IPS DF 6.9 (cell line): ENCODE results near the gene NKAIN2.
"Not testable (repeated sequence)": the region's sequence is repeated elsewhere in the genome, so short reads cannot be mapped to it uniquely, and the experiment has no call there.

Source experiments
- DNase-seq: peaks from one replicate; pipeline ENCODE4 v3.0.0-alpha.2; 2013; ENCODE audit warnings: low read depth, low spot score
- H3K27ac ChIP-seq: one replicate; pipeline ENCODE4 v1.5.1; 2013; ENCODE audit warnings: low read length, control low read depth
- H3K27me3 ChIP-seq: 2 replicates; pipeline ENCODE4 v1.6.1; 2013; ENCODE audit warnings: mild to moderate bottlenecking, low read length; ENCODE audit not compliant: control insufficient read depth, insufficient read depth
- H3K36me3 ChIP-seq: 2 replicates; pipeline ENCODE4 v1.6.1; 2013; ENCODE audit warnings: low read length; ENCODE audit not compliant: control insufficient read depth, insufficient read depth
- H3K4me1 ChIP-seq: 2 replicates; pipeline ENCODE4 v1.6.1; 2013; ENCODE audit warnings: low read length; ENCODE audit not compliant: control insufficient read depth, insufficient read depth
- H3K4me3 ChIP-seq: 2 replicates; pipeline ENCODE4 v1.5.1; 2013; ENCODE audit warnings: mild to moderate bottlenecking, low read length
- H3K9me3 ChIP-seq: 2 replicates; pipeline ENCODE4 v1.6.1; 2013; ENCODE audit warnings: low read length, inconsistent platforms; ENCODE audit not compliant: control insufficient read depth, insufficient read depth
- WGBS: extraction: QIAGEN DNeasy Blood & Tissue Kit; methylation state at CpG from one replicate; pipeline ENCODE4 v1.1.7; 2013; ENCODE audit warnings: mixed read lengths, missing lambda C conversion rate; ENCODE audit not compliant: insufficient read length, insufficient coverage; 5-methylcytosine and 5-hydroxymethylcytosine counted together

NKAIN2 gene

GRCh38 chr6:124294574-124295200, 491.0 kb downstream of the NKAIN2 start:
- Histone ChIP-seq H3K9me3 (no peaks in the 10 kb centered on the region), H3K36me3 (no peaks in the 10 kb centered on the region), H3K27ac (no peak overlapping the region), H3K27me3 (no peaks in the 10 kb centered on the region), H3K4me3 (no peak overlapping the region), H3K4me1 (no peaks in the 10 kb centered on the region)
- DNase-seq, result no peak
- whole genome bisulfite sequencing, result no CpG with 5 or more reads among the region's 2 CpGs

- no peak for DNase-seq
- Histone ChIP-seq H3K27ac (no peak overlapping the region), H3K27me3 (no peaks in the 10 kb centered on the region), H3K9me3 (no peaks in the 10 kb centered on the region), H3K36me3 (no peaks in the 10 kb centered on the region), H3K4me1 (no peaks in the 10 kb centered on the region), H3K4me3 (no peak overlapping the region)
- no CpG with 5 or more reads among the region's 6 CpGs for WGBS
Measured at GRCh38 chr6:124297507-124297906, 493.8 kb downstream of the NKAIN2 start.

DNA sequence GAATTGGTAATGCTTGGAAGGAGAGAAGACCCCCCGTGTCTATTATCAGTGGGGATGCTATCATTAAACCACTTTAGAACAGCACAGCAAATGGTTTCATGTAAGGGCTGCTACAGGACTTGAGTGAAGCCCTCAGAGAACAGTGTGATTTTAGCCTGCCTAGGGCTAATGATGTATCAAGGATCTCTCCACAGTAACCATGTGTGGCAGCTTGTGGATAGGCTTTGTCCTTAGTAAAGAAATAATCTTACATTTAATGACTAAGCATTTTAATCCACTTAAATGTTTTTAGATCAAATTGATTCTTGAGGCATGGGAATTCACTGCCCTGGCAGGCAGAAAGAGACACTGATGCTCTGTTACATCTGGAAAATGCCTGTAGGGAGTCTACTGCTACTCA, 495.1 kb downstream of the NKAIN2 start:
- Histone ChIP-seq H3K27me3 (no peaks in the 10 kb centered on the region), H3K27ac (no peak overlapping the region), H3K36me3 (no peaks in the 10 kb centered on the region), H3K4me1 (no peaks in the 10 kb centered on the region), H3K9me3 (no peaks in the 10 kb centered on the region), H3K4me3 (no peak overlapping the region)
- DNase-seq, result no peak
- WGBS, result no CpG with 5 or more reads among the region's 1 CpG

GRCh38 chr6:124300907-124301306, 497.2 kb downstream of the NKAIN2 start:
- not testable (repeated sequence) for DNase-seq, H3K36me3 ChIP-seq, H3K4me1 ChIP-seq, H3K27me3 ChIP-seq, H3K27ac ChIP-seq, H3K4me3 ChIP-seq, H3K9me3 ChIP-seq
- no CpG with 5 or more reads among the region's 2 CpGs for WGBS

GRCh38 chr6:124303971-124304370, 500.3 kb downstream of the NKAIN2 start:
- WGBS, result no CpG with 5 or more reads among the region's 2 CpGs
- Histone ChIP-seq H3K9me3 (no peaks in the 10 kb centered on the region), H3K27me3 (no peaks in the 10 kb centered on the region), H3K4me1 (no peaks in the 10 kb centered on the region), H3K27ac (no peak overlapping the region), H3K4me3 (no peak overlapping the region), H3K36me3 (no peaks in the 10 kb centered on the region)
- DNase-seq, result no peak

GRCh38 chr6:124310139-124310538, 506.5 kb downstream of the NKAIN2 start:
- Histone ChIP-seq H3K36me3 (no peaks in the 10 kb centered on the region), H3K27me3 (no peaks in the 10 kb centered on the region), H3K4me1 (no peaks in the 10 kb centered on the region), H3K9me3 (no peaks in the 10 kb centered on the region), H3K4me3 (no peak overlapping the region), H3K27ac (no peak overlapping the region)
- no CpG with 5 or more reads among the region's 1 CpG for WGBS
- DNase-seq, result no peak

DNA sequence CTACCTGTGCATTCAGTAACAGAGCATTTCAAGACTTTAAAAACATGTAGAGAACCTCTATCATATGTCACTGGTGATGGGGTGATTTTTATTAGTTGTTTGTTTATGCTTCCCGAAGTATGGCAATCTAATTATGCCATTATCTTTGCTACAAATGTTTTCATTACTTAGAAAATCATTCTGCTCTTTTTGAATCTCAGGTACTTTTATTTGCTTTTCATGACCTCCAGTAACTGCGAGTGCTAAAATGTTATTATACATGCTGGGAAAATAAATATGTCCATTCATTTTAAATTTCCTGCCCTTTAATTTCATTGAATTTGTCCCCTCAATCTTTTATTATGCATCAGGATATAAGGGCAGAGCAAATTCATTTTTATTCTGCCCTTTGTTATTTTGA, 515.7 kb downstream of the NKAIN2 start:
- Histone ChIP-seq H3K4me3 (no peak overlapping the region), H3K4me1 (no peaks in the 10 kb centered on the region)
- WGBS, result no CpG with 5 or more reads among the region's 2 CpGs

GRCh38 chr6:124324237-124324636, 520.6 kb downstream of the NKAIN2 start:
- Histone ChIP-seq H3K4me1 (no peaks in the 10 kb centered on the region), H3K9me3 (no peaks in the 10 kb centered on the region), H3K27me3 (no peaks in the 10 kb centered on the region), H3K36me3 (no peaks in the 10 kb centered on the region), H3K4me3 (no peak overlapping the region), H3K27ac (no peak overlapping the region)
- DNase-seq, result no peak

More for the DNA sequence above, 515.7 kb downstream of the NKAIN2 start:
- no peaks in the 10 kb centered on the region for H3K27me3 ChIP-seq
- no peak for DNase-seq
- no peak overlapping the region for H3K27ac ChIP-seq
- H3K9me3 ChIP-seq, result no peaks in the 10 kb centered on the region
- H3K36me3 ChIP-seq, result no peaks in the 10 kb centered on the region

- Histone ChIP-seq H3K36me3 (no peaks in the 10 kb centered on the region), H3K4me3 (no peak overlapping the region), H3K27ac (no peak overlapping the region), H3K9me3 (no peaks in the 10 kb centered on the region), H3K27me3 (no peaks in the 10 kb centered on the region), H3K4me1 (no peaks in the 10 kb centered on the region)
- no CpG with 5 or more reads among the region's 1 CpG for WGBS
- no peak for DNase-seq
Measured at GRCh38 chr6:124330197-124330596, 526.5 kb downstream of the NKAIN2 start.

- no peak for DNase-seq
- Histone ChIP-seq H3K4me1 (no peaks in the 10 kb centered on the region), H3K27me3 (no peaks in the 10 kb centered on the region), H3K4me3 (no peak overlapping the region), H3K36me3 (no peaks in the 10 kb centered on the region), H3K27ac (no peak overlapping the region), H3K9me3 (no peaks in the 10 kb centered on the region)
- no CpG with 5 or more reads among the region's 4 CpGs for WGBS
Measured at GRCh38 chr6:124334359-124334758, 530.7 kb downstream of the NKAIN2 start.

- Histone ChIP-seq H3K27ac (no peak overlapping the region), H3K36me3 (no peaks in the 10 kb centered on the region), H3K4me1 (no peaks in the 10 kb centered on the region), H3K4me3 (no peak overlapping the region), H3K27me3 (no peaks in the 10 kb centered on the region), H3K9me3 (no peaks in the 10 kb centered on the region)
- no CpG with 5 or more reads among the region's 5 CpGs for WGBS
- DNase-seq, result no peak
Measured at GRCh38 chr6:124339610-124340334, 536.1 kb downstream of the NKAIN2 start.
